ENCODE results near the gene PGGHG.
A peak's percentile ranks its signal among the peaks of the same experiment; 100 is the strongest.

The PGGHG gene

GRCh38 chr11:287821-288477 lies 977 bp upstream of the PGGHG start:
- DNase-seq (ENCODE audit: low read depth) = no peak
- H3K4me3 ChIP-seq (replicated peaks; ENCODE audit: low read depth, low read length) = peak overlapping the region; percentile 52
- no peak for TF ChIP-seq CTCF (IDR thresholded peaks at IDR 0.05; ENCODE audit: low read length, missing control alignments)

GRCh38 chr11:289398-289711 lies 429 bp downstream of the PGGHG start:
- TF ChIP-seq CTCF (IDR thresholded peaks at IDR 0.05; ENCODE audit: low read length, missing control alignments) = no peak
- DNase-seq (ENCODE audit: low read depth) = no peak
- H3K4me3 ChIP-seq (replicated peaks; ENCODE audit: low read depth, low read length) = peak overlapping the region; percentile 52

GRCh38 chr11:289712-290620 lies 1.0 kb downstream of the PGGHG start:
- H3K4me3 ChIP-seq (replicated peaks; ENCODE audit: low read depth, low read length) = peak overlapping the region; percentile 52
- TF ChIP-seq CTCF (IDR thresholded peaks at IDR 0.05; ENCODE audit: low read length, missing control alignments) = no peak
- no peak for DNase-seq (ENCODE audit: low read depth)

GRCh38 chr11:290621-291231 lies 1.8 kb downstream of the PGGHG start:
- no peak overlapping the region for H3K4me3 ChIP-seq (replicated peaks; ENCODE audit: low read depth, low read length)
- TF ChIP-seq CTCF (IDR thresholded peaks at IDR 0.05; ENCODE audit: low read length, missing control alignments) = no peak
- no peak for DNase-seq (ENCODE audit: low read depth)

- H3K4me3 ChIP-seq (replicated peaks; ENCODE audit: low read depth, low read length) = no peak overlapping the region
- DNase-seq (ENCODE audit: low read depth) = no peak
- no peak for TF ChIP-seq CTCF (IDR thresholded peaks at IDR 0.05; ENCODE audit: low read length, missing control alignments)
Observed at GRCh38 chr11:291281-292210, 2.6 kb downstream of the PGGHG start.
